Spleen (tissue), 11 donors: ENCODE measurements around the gene PITPNM2. TPM values are rescaled to one million over a fixed set of nuclear protein-coding genes. Genes with fewer than 3 reads are reported as not detected.

Experiments used
- DNase-seq: peaks from one replicate; pipeline ENCODE4 v3.0.0-alpha.2; 2020
- H3K27ac ChIP-seq, 8 donors: fragments of 200-600 bp; sonication (generic) in 7 of 8; 1 replicate in 4 of 8; 2 replicates in 4 of 8; pipeline versions ENCODE4 v1.5.0 to v1.8.0; 2016 to 2021; ENCODE audit warnings: inconsistent platforms in 4 of 8, mild to moderate bottlenecking in 4 of 8, moderate library complexity in 1 of 8
- H3K27me3 ChIP-seq, 7 donors: fragments of 200-600 bp; sonication (generic) in 6 of 7; replicated peaks in 1 of 7; 1 replicate in 4 of 7; 2 replicates in 3 of 7; pipeline versions ENCODE4 v1.5.0 to v1.8.0; 2016 to 2021; ENCODE audit warnings: inconsistent platforms in 3 of 7, mild to moderate bottlenecking in 1 of 7
- H3K36me3 ChIP-seq, 6 donors: fragments of 200-600 bp; sonication (generic) in 5 of 6; 1 replicate in 4 of 6; 2 replicates in 2 of 6; pipeline versions ENCODE4 v1.5.0 to v1.8.0; 2016 to 2021; ENCODE audit warnings: inconsistent platforms in 2 of 6
- H3K4me1 ChIP-seq, 6 donors: fragments of 200-600 bp; sonication (generic) in 5 of 6; 1 replicate in 3 of 6; 2 replicates in 3 of 6; pipeline versions ENCODE4 v1.5.0 to v1.8.0; 2016 to 2021; ENCODE audit warnings: inconsistent platforms in 3 of 6
- H3K4me3 ChIP-seq, 8 donors: fragments of 200-600 bp; sonication (generic) in 7 of 8; 1 replicate in 4 of 8; 2 replicates in 4 of 8; pipeline versions ENCODE4 v1.5.0 to v1.8.0; 2016 to 2021; ENCODE audit warnings: inconsistent platforms in 4 of 8, mild to moderate bottlenecking in 4 of 8, moderate library complexity in 2 of 8
- H3K9me3 ChIP-seq, 8 donors: fragments of 200-600 bp; sonication (generic) in 7 of 8; 1 replicate in 4 of 8; 2 replicates in 4 of 8; pipeline versions ENCODE4 v1.5.0 to v1.8.0; 2016 to 2021; ENCODE audit warnings: inconsistent platforms in 4 of 8
- CTCF ChIP-seq, 11 experiments: fragments of 200-600 bp in 7 of 11; fragments of 450-650 bp in 4 of 11; sonication (generic) in 4 of 11; IDR thresholded peaks in 8 of 11; conservative IDR thresholded peaks in 3 of 11; 1 replicate in 7 of 11; 2 replicates in 4 of 11; pipeline versions ENCODE4 v1.4.0 to v1.8.0; 2016 to 2021; ENCODE audit warnings: antibody characterized with exemption in 11 of 11, inconsistent platforms in 4 of 11, mild to moderate bottlenecking in 1 of 11
- POLR2A ChIP-seq, 3 donors: fragments of 450-650 bp; IDR thresholded peaks; one replicate each; pipeline ENCODE4 v1.5.1; 2017; ENCODE audit warnings: antibody characterized with exemption in 3 of 3, mild to moderate bottlenecking in 1 of 3
- POLR2AphosphoS5 ChIP-seq, 3 donors: sonication (generic); formaldehyde crosslinking; IDR thresholded peaks; one replicate each; pipeline ENCODE4 v1.5.1; 2017; ENCODE audit warnings: antibody characterized with exemption in 3 of 3
- WGBS, 5 donors: extraction: QIAGEN DNeasy Blood & Tissue Kit in 3 of 5; methylation state at CpG; one replicate each; pipeline versions ENCODE4 v1.1.5 to v1.1.7; 2013 to 2018; 5-methylcytosine and 5-hydroxymethylcytosine counted together
- intact Hi-C: fragments of 100-400 bp; cut with DNase I; formaldehyde crosslinking; loops from one replicate; pipeline ENCODE4 v1.15.0; 2023; ENCODE audit warnings: low total_unique reads
- polyA plus RNA-seq, 3 donors: library from polyadenylated mRNA; stranded (reverse); fragments of 200-250 nt; gene quantifications; one replicate each; pipeline ENCODE4 v1.2.1, GENCODE V29; 2013
- total RNA-seq, 7 donors: library from RNA; depleted of rRNA in 3 of 7; stranded (reverse); fragments of >200 nt in 3 of 7; fragmentation: NEBNext Ultra II Directional in 4 of 7; extraction: Animal tissue kit (Norgen Biotek cat#: 25700) in 4 of 7; gene quantifications; one replicate each; pipeline versions ENCODE4 v1.1.0 to v1.2.1, GENCODE V29; 2016 to 2021
- donor health status: healthy with polysubstance abuse.
- donor health status: DM: no; HTN: no; CAD: no; lungs with moderate emphysema.
- donor health status: DM: no; HTN: no; CAD: no.
- donor health status: Bipolar disorder and iron deficiency.
- donor health status: healthy.
- donor health status: DM: no; HTN: no; CAD: no.
- donor health status: DM: yes; HTN: yes; CAD: no.

Gene PITPNM2
- total and polyA plus RNA-seq, 10 donors = 2.2 to 23.7 (median 7.3) TPM

GRCh38 chr12:123111498-123112165, 39.3 kb downstream of the PITPNM2 start:
- Histone ChIP-seq H3K27me3 (no peaks in the 10 kb centered on the region), H3K36me3 (no peaks in the 10 kb centered on the region), H3K4me3 (no peak overlapping the region), H3K4me1 (peaks cover 32 to 85% (median 59%) of the 10 kb centered on the region in 6 donors), H3K27ac (no peak overlapping the region), H3K9me3 (no peaks in the 10 kb centered on the region)
- 85 to 89% (median 87%) methylated on average over 19 of the region's 19 CpGs for WGBS, 5 donors
- TF ChIP-seq POLR2A (IDR thresholded peaks at IDR 0.05) = no peak
- TF ChIP-seq CTCF (IDR thresholded peaks at IDR 0.05 in 8 of 11, conservative IDR thresholded peaks at IDR 0.05 in 3 of 11) = no peak
- no peak for TF ChIP-seq POLR2AphosphoS5 (IDR thresholded peaks at IDR 0.05)
- no peak for DNase-seq
- intact Hi-C loops = no loop called here

GRCh38 chr12:123109319-123109772, 41.5 kb downstream of the PITPNM2 start:
- Histone ChIP-seq H3K4me3 (no peak overlapping the region), H3K36me3 (no peaks in the 10 kb centered on the region), H3K4me1 (peaks cover 23 to 82% (median 56%) of the 10 kb centered on the region in 6 donors), H3K27me3 (no peaks in the 10 kb centered on the region), H3K9me3 (no peaks in the 10 kb centered on the region), H3K27ac (peak overlapping the region in 1 of 8 donors; percentile 34)
- no peak for TF ChIP-seq CTCF (IDR thresholded peaks at IDR 0.05 in 8 of 11, conservative IDR thresholded peaks at IDR 0.05 in 3 of 11)
- intact Hi-C loops = no loop called here
- WGBS, 5 donors = 70 to 84% (median 78%) methylated on average over 3 of the region's 3 CpGs
- no peak for DNase-seq

GRCh38 chr12:123108682-123109066, 42.2 kb downstream of the PITPNM2 start:
- WGBS, 5 donors = 87 to 93% (median 88%) methylated on average over 6 to 7 of the region's 7 CpGs
- H3K4me1 ChIP-seq = peaks cover 21 to 76% (median 50%) of the 10 kb centered on the region in 6 donors
- no peaks in the 10 kb centered on the region for H3K36me3 ChIP-seq
- DNase-seq = no peak
- H3K27ac ChIP-seq = peak overlapping the region in 1 of 8 donors; percentile 84
- no peaks in the 10 kb centered on the region for H3K9me3 ChIP-seq
- intact Hi-C loops = no loop called here
- H3K4me3 ChIP-seq = no peak overlapping the region
- TF ChIP-seq POLR2A (IDR thresholded peaks at IDR 0.05) (no peak), CTCF (IDR thresholded peaks at IDR 0.05 in 8 of 11, conservative IDR thresholded peaks at IDR 0.05 in 3 of 11) (no peak), POLR2AphosphoS5 (IDR thresholded peaks at IDR 0.05) (no peak)
- H3K27me3 ChIP-seq = no peaks in the 10 kb centered on the region

- peaks cover 21 to 70% (median 47%) of the 10 kb centered on the region in 6 donors for H3K4me1 ChIP-seq
- H3K27ac ChIP-seq = peak overlapping the region in 5 of 8 donors; percentile 51 to 87 (median 77)
- 78 to 85% (median 80%) methylated on average over 13 of the region's 13 CpGs for WGBS, 5 donors
- DNase-seq = no peak
- no peak overlapping the region for H3K4me3 ChIP-seq
- intact Hi-C loops = no loop called here
- no peaks in the 10 kb centered on the region for H3K9me3 ChIP-seq
- H3K36me3 ChIP-seq = no peaks in the 10 kb centered on the region
- TF ChIP-seq CTCF (IDR thresholded peaks at IDR 0.05 in 8 of 11, conservative IDR thresholded peaks at IDR 0.05 in 3 of 11) (no peak), POLR2AphosphoS5 (IDR thresholded peaks at IDR 0.05) (no peak), POLR2A (IDR thresholded peaks at IDR 0.05) (no peak)
- no peaks in the 10 kb centered on the region for H3K27me3 ChIP-seq
These were observed 42.8 kb downstream of the PITPNM2 start for GRCh38 chr12:123107926-123108681.
